ENCODE data around the gene COL25A1.

Gene COL25A1

GRCh38 chr4:108840426-108840975 lies 462.0 kb downstream of the COL25A1 start:
- DNase-seq, result no peak

GRCh38 chr4:108839333-108839732 lies 463.1 kb downstream of the COL25A1 start:
- DNase-seq, result no peak

GRCh38 chr4:108838451-108838850 lies 464.0 kb downstream of the COL25A1 start:
- DNase-seq, result no peak

- DNase-seq, result peak in 1 of 2 donors; percentile 26
These were observed 467.5 kb downstream of the COL25A1 start for GRCh38 chr4:108834835-108835384.

- no peak for DNase-seq
These were observed 468.2 kb downstream of the COL25A1 start for GRCh38 chr4:108834166-108834834.

GRCh38 chr4:108833046-108833445 lies 469.4 kb downstream of the COL25A1 start:
- DNase-seq, result no peak

- DNase-seq, result no peak
These were observed 470.6 kb downstream of the COL25A1 start for GRCh38 chr4:108831886-108832285.

- DNase-seq, result no peak
These were observed 471.2 kb downstream of the COL25A1 start for GRCh38 chr4:108831291-108831690.

GRCh38 chr4:108830509-108831244 lies 471.8 kb downstream of the COL25A1 start:
- DNase-seq, result no peak

- DNase-seq, result no peak
These were observed 472.4 kb downstream of the COL25A1 start for GRCh38 chr4:108829966-108830492.

GRCh38 chr4:108828620-108829019 lies 473.8 kb downstream of the COL25A1 start:
- DNase-seq, result no peak

GRCh38 chr4:108825737-108826136 lies 476.7 kb downstream of the COL25A1 start:
- no peak for DNase-seq

GRCh38 chr4:108821351-108821930 lies 481.0 kb downstream of the COL25A1 start:
- no peak for DNase-seq

GRCh38 chr4:108820492-108821350 lies 481.7 kb downstream of the COL25A1 start:
- DNase-seq, result no peak

- DNase-seq, result no peak
These were observed 488.1 kb downstream of the COL25A1 start for GRCh38 chr4:108814326-108814725.

GRCh38 chr4:108813261-108813660 lies 489.2 kb downstream of the COL25A1 start:
- DNase-seq, result no peak

- no peak for DNase-seq
These were observed 491.0 kb downstream of the COL25A1 start for GRCh38 chr4:108811486-108811885.

- no peak for DNase-seq
These were observed 492.4 kb downstream of the COL25A1 start for GRCh38 chr4:108810087-108810486.

- no peak for DNase-seq
These were observed 497.7 kb downstream of the COL25A1 start for GRCh38 chr4:108804648-108805273.

- no peak for DNase-seq
These were observed 503.2 kb downstream of the COL25A1 start for GRCh38 chr4:108799306-108799705.

GRCh38 chr4:108796173-108796572 lies 506.3 kb downstream of the COL25A1 start:
- DNase-seq, result no peak

GRCh38 chr4:108795733-108796132 lies 506.7 kb downstream of the COL25A1 start:
- DNase-seq, result no peak

Measured in bone marrow (tissue), 2 donors.